IMR-90 (cell line): ENCODE results near the gene AP4S1. TPM values are rescaled to one million over a fixed set of nuclear protein-coding genes. Genes with fewer than 3 reads are reported as not detected.

ENCODE experiments used
- ATAC-seq: fragments of 200-7000 bp; cut with Tn5 transposase; 2 replicates; pipeline ENCODE4 v1.9.1; 2020; ENCODE audit warnings: low read depth, mild to moderate bottlenecking, moderate library complexity
- BruUV-seq: library from RNA; stranded (reverse); fragments of 400-500 nt; replicated peaks from 2 replicates; lab custom pipeline; 2021; lab: Mats Ljungman, UMichigan
- CTCF ChIA-PET: fragments of 300-600 bp; formaldehyde crosslinking; extraction: SDS; loops from one replicate; lab custom pipeline; 2021; ENCODE audit warnings: antibody characterized with exemption; lab: Yijun Ruan, JAX
- POLR2A ChIA-PET: fragments of 300-600 bp; sonication (Branson Sonifier 250); formaldehyde crosslinking; loops from one replicate; lab custom pipeline; 2022; ENCODE audit warnings: antibody characterized with exemption; ENCODE audit not compliant: unreplicated experiment; lab: Charles Lee
- DNase-seq: peaks from one replicate; pipeline ENCODE4 v3.0.0; 2013
- H2AFZ ChIP-seq: replicated peaks from 2 replicates; pipeline ENCODE3; 2013; ENCODE audit warnings: low read length, mild to moderate bottlenecking; ENCODE audit not compliant: poor library complexity
- H2AK5ac ChIP-seq: 2 replicates; pipeline ENCODE4 v1.6.1; 2013; ENCODE audit warnings: low read depth, low read length, inconsistent platforms
- H2AK9ac ChIP-seq: replicated peaks from 2 replicates; pipeline ENCODE3; 2013; ENCODE audit warnings: mild to moderate bottlenecking, low read depth, low read length, moderate library complexity; ENCODE audit not compliant: poor library complexity
- H2BK120ac ChIP-seq: 2 replicates; pipeline ENCODE4 v1.6.1; 2013; ENCODE audit warnings: low read depth, low read length, inconsistent platforms
- H2BK15ac ChIP-seq: 3 replicates; pipeline ENCODE4 v1.6.1; 2013; ENCODE audit warnings: low read depth, low read length, inconsistent platforms
- H2BK20ac ChIP-seq: 2 replicates; pipeline ENCODE4 v1.6.1; 2013; ENCODE audit warnings: low read depth, mild to moderate bottlenecking, inconsistent platforms, low read length, moderate library complexity
- H2BK5ac ChIP-seq: 2 replicates; pipeline ENCODE4 v1.6.1; 2013; ENCODE audit warnings: mild to moderate bottlenecking, low read depth, low read length, inconsistent platforms; ENCODE audit not compliant: poor library complexity, severe bottlenecking
- H3K14ac ChIP-seq: replicated peaks from 2 replicates; pipeline ENCODE4 v1.6.1; 2013; ENCODE audit warnings: low read depth, low read length, inconsistent platforms
- H3K18ac ChIP-seq: 2 replicates; pipeline ENCODE4 v1.6.1; 2013; ENCODE audit warnings: low read depth, low read length, control low read depth
- H3K23ac ChIP-seq: 2 replicates; pipeline ENCODE4 v1.6.1; 2013; ENCODE audit warnings: low read depth, low read length, inconsistent platforms
- H3K27ac ChIP-seq: 2 replicates; pipeline ENCODE4 v1.5.1; 2013; ENCODE audit warnings: mild to moderate bottlenecking, control low read depth, low read length; ENCODE audit not compliant: insufficient read depth
- H3K27me3 ChIP-seq: 2 replicates; pipeline ENCODE4 v1.6.1; 2013; ENCODE audit warnings: low read length; ENCODE audit not compliant: control insufficient read depth, insufficient read depth
- H3K36me3 ChIP-seq: 2 replicates; pipeline ENCODE4 v1.6.1; 2013; ENCODE audit warnings: low read length, mixed read lengths; ENCODE audit not compliant: control insufficient read depth, insufficient read depth
- H3K4ac ChIP-seq: 2 replicates; pipeline ENCODE4 v1.6.1; 2013; ENCODE audit warnings: low read depth, low read length, inconsistent platforms
- H3K4me1 ChIP-seq: 2 replicates; pipeline ENCODE4 v1.6.1; 2013; ENCODE audit warnings: low read length, mixed read lengths; ENCODE audit not compliant: control insufficient read depth, insufficient read depth
- H3K4me2 ChIP-seq: 2 replicates; pipeline ENCODE4 v1.6.1; 2013; ENCODE audit warnings: low read depth, mild to moderate bottlenecking, control low read depth, low read length, moderate library complexity
- H3K4me3 ChIP-seq: 2 replicates; pipeline ENCODE4 v1.5.1; 2013; ENCODE audit warnings: low read depth, mild to moderate bottlenecking, control low read depth, low read length, moderate library complexity; ENCODE audit not compliant: insufficient read depth
- H3K56ac ChIP-seq: 2 replicates; pipeline ENCODE4 v1.6.1; 2013; ENCODE audit warnings: low read length, inconsistent platforms; ENCODE audit not compliant: insufficient read depth; ENCODE audit errors: extremely low read depth
- H3K79me1 ChIP-seq, 2 experiments: 2 replicates each; pipeline ENCODE4 v1.6.1; 2013; ENCODE audit warnings: low read length in 2 of 2, inconsistent platforms in 1 of 2, low read depth in 1 of 2
- H3K9ac ChIP-seq: 2 replicates; pipeline ENCODE4 v1.6.1; 2013; ENCODE audit warnings: low read depth, low read length, control low read depth
- H3K9me1 ChIP-seq: 2 replicates; pipeline ENCODE4 v1.6.1; 2013; ENCODE audit warnings: low read length, inconsistent platforms; ENCODE audit not compliant: insufficient read depth
- H3K9me3 ChIP-seq: 2 replicates; pipeline ENCODE4 v1.6.1; 2013; ENCODE audit warnings: low read length; ENCODE audit not compliant: control insufficient read depth, insufficient read depth
- H4K20me1 ChIP-seq: 2 replicates; pipeline ENCODE4 v1.6.1; 2013; ENCODE audit warnings: low read length, inconsistent platforms; ENCODE audit not compliant: insufficient read depth
- H4K5ac ChIP-seq: 2 replicates; pipeline ENCODE4 v1.6.1; 2013; ENCODE audit warnings: mild to moderate bottlenecking, low read depth, low read length, control low read depth
- H4K8ac ChIP-seq, 2 experiments: 2 replicates each; pipeline ENCODE4 v1.6.1; 2013; ENCODE audit warnings: low read depth in 2 of 2, low read length in 2 of 2, control low read depth in 1 of 2, inconsistent platforms in 1 of 2
- H4K91ac ChIP-seq: 2 replicates; pipeline ENCODE4 v1.6.1; 2013; ENCODE audit warnings: low read depth, low read length, inconsistent platforms; ENCODE audit not compliant: insufficient read depth
- BHLHE40 ChIP-seq: fragments of 150-350 bp; IDR thresholded peaks from 2 replicates; pipeline ENCODE4 v1.6.1; 2016; ENCODE audit warnings: mild to moderate bottlenecking, low read depth, low read length
- CHD1 ChIP-seq: IDR thresholded peaks from 2 replicates; pipeline ENCODE4 v1.6.1; 2012; ENCODE audit warnings: low read depth, low read length, improper control_type of control experiment
- SMC3 ChIP-seq: fragments of 150-350 bp; IDR thresholded peaks from 2 replicates; pipeline ENCODE4 v1.6.1; 2016; ENCODE audit warnings: low read depth, mild to moderate bottlenecking, antibody characterized with exemption, low read length, moderate library complexity
- WGBS, 2 experiments: methylation state at CpG; one replicate each; pipeline versions ENCODE4 v1.1.5 to v1.1.7; 2013; ENCODE audit warnings: missing lambda C conversion rate in 2 of 2; ENCODE audit not compliant: insufficient read length in 1 of 2; ENCODE audit errors: extremely low coverage in 2 of 2; 5-methylcytosine and 5-hydroxymethylcytosine counted together
- dilution Hi-C: fragments of 300-500 bp; cut with HindIII; formaldehyde crosslinking; loops from one replicate; pipeline ENCODE4 v1.14.3; 2018; ENCODE audit warnings: low sequenced_read_pairs; ENCODE audit not compliant: unreplicated experiment
- in situ Hi-C: fragments of 300-500 bp; cut with MboI; formaldehyde crosslinking; loops from 3 replicates; pipeline ENCODE4 v1.14.3; 2019; ENCODE audit warnings: low sequenced_read_pairs, inconsistent platforms, mixed read lengths
- intact Hi-C: fragments of 100-400 bp; cut with micrococcal nuclease; formaldehyde crosslinking; loops from 2 replicates; pipeline ENCODE4 v1.10.0; 2022
- polyA plus RNA-seq, 3 experiments: library from polyadenylated mRNA; depleted of rRNA; stranded (reverse); fragments of >200 nt; gene quantifications; 2 replicates each; pipeline ENCODE4 v1.2.3, GENCODE V29; 2012; ENCODE audit warnings: low replicate concordance in 1 of 3
- total RNA-seq: library from RNA; depleted of rRNA; stranded (reverse); fragments of >200 nt; gene quantifications from 2 replicates; pipeline ENCODE4 v1.2.3, GENCODE V29; 2012

AP4S1 gene
- total and polyA plus RNA-seq, 2 of the 4 experiments (the other 2 are of a cell fraction), result 2.7 to 4.5 TPM

- Histone ChIP-seq H2BK5ac (no peak overlapping the region), H3K4me2 (no peak overlapping the region), H3K4ac (no peak overlapping the region), H4K5ac (no peak overlapping the region), H2AK9ac (no peak overlapping the region), H3K9ac (no peak overlapping the region), H2AFZ (no peak overlapping the region), H4K20me1 (peaks cover 87% of the 10 kb centered on the region), H3K4me3 (no peak overlapping the region), H3K79me1 (peaks cover 4 to 59% of the 10 kb centered on the region in 2 experiments), H3K23ac (no peak overlapping the region), H3K14ac (no peak overlapping the region), H3K9me3 (no peaks in the 10 kb centered on the region), H3K56ac (no peak overlapping the region), H3K36me3 (peaks cover 14% of the 10 kb centered on the region), H3K27ac (no peak overlapping the region), H3K18ac (no peak overlapping the region), H2BK20ac (no peak overlapping the region), H4K91ac (no peak overlapping the region), H2BK120ac (no peak overlapping the region), H3K4me1 (peaks cover 6% of the 10 kb centered on the region; the same call in 1 of the 2 replicates), H3K9me1 (peaks cover 9% of the 10 kb centered on the region; the same call in 1 of the 2 replicates), H4K8ac (no peak overlapping the region), H2BK15ac (no peak overlapping the region), H2AK5ac (no peak overlapping the region), H3K27me3 (no peaks in the 10 kb centered on the region)
- ATAC-seq (no peak), DNase-seq (no peak)
- 100% methylated on average over 4 of the region's 4 CpGs; no CpG with 5 or more reads in 1 of the 2 experiments for WGBS, 2 experiments
- in situ Hi-C loops, result no loop called here
- dilution Hi-C loops, result no loop called here
- BruUV-seq, result no TSS peak
- intact Hi-C loops, result no loop called here
- POLR2A ChIA-PET, result no interaction called here
- TF ChIP-seq CHD1 (no peak), BHLHE40 (no peak), SMC3 (no peak)
- CTCF ChIA-PET, result no interaction called here
Observed at GRCh38 chr14:31013841-31014240, 11.6 kb upstream of the AP4S1 start.
